ENCODE data around the gene CASP8.

The CASP8 gene

DNA sequence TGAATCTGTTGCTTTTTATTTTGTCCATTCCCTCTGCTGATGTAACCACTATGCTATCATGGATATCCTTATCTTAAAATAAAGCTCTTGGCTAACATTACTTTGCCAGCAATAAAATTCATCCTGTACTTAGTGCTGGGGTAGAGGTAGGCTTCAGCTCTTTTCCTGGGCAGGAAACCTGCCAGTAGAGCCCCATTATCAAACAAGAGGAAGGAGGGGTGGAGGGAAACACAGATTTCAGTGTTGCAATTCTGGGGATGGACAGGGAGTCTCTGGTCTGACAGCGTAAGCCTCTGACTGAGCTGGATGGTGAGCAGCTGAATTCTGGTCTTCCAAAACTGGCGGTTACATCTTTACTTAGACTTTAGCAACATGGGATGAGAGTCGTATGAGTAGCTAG is 47.5 kb downstream of the CASP8 start:
- ATAC-seq (ENCODE audit: insufficient read depth, low read depth) = no peak
- no peaks in the 10 kb centered on the region for H3K36me3 ChIP-seq (ENCODE audit: insufficient read depth, low read length)
- H3K27ac ChIP-seq (ENCODE audit: low read length) = no peak overlapping the region
- no peaks in the 10 kb centered on the region for H3K4me1 ChIP-seq (ENCODE audit: insufficient read depth, low read length)
- no peak overlapping the region for H3K9ac ChIP-seq (ENCODE audit: low read depth, low read length)
- H2AFZ ChIP-seq (ENCODE audit: low read depth, low read length) = no peak overlapping the region
- H3K4me3 ChIP-seq (ENCODE audit: low read depth in 1 of 2, low read length in 2 of 2) = no peak overlapping the region
- H3K4me2 ChIP-seq (ENCODE audit: insufficient read depth, low read length) = no peak overlapping the region
- DNase-seq = no peak
- no peaks in the 10 kb centered on the region for H3K9me3 ChIP-seq (ENCODE audit: insufficient read depth, low read length, severe bottlenecking)
- TF ChIP-seq, protein P1, sequence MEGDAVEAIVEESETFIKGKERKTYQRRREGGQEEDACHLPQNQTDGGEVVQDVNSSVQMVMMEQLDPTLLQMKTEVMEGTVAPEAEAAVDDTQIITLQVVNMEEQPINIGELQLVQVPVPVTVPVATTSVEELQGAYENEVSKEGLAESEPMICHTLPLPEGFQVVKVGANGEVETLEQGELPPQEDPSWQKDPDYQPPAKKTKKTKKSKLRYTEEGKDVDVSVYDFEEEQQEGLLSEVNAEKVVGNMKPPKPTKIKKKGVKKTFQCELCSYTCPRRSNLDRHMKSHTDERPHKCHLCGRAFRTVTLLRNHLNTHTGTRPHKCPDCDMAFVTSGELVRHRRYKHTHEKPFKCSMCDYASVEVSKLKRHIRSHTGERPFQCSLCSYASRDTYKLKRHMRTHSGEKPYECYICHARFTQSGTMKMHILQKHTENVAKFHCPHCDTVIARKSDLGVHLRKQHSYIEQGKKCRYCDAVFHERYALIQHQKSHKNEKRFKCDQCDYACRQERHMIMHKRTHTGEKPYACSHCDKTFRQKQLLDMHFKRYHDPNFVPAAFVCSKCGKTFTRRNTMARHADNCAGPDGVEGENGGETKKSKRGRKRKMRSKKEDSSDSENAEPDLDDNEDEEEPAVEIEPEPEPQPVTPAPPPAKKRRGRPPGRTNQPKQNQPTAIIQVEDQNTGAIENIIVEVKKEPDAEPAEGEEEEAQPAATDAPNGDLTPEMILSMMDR (IDR thresholded peaks at IDR 0.05; ENCODE audit: borderline replicate concordance, extremely low read depth, low read length, poor library complexity, severe bottlenecking) = no peak
- no peak for TF ChIP-seq EZH2 (IDR thresholded peaks at IDR 0.05; ENCODE audit: borderline replicate concordance, low read depth, low read length, severe bottlenecking)
- no peaks in the 10 kb centered on the region for H3K79me2 ChIP-seq (ENCODE audit: insufficient read depth, low read length)
- H3K27me3 ChIP-seq (ENCODE audit: insufficient read depth, low read length, poor library complexity) = no peaks in the 10 kb centered on the region
- no peaks in the 10 kb centered on the region for H4K20me1 ChIP-seq (ENCODE audit: insufficient read depth, low read length)

DNA sequence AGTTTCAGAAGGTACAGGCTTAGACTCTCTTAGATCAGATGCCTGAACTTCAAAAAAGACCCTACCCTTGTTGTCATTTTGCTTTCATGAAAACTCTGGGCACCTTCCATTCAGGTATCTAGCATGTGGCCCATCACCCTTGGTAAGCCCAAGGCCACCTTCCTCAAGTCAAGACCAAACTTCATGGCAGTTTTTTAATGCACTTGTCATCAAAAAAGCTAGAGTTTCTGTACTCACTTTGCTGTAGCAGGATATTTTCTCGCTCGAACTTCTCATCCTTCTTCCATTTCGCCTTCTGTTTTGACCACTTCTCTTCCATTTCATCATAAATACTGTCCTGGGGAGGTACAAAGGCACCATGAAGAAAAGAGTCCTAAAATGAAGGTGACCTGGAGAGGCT is 48.6 kb downstream of the CASP8 start:
- H2AFZ ChIP-seq (ENCODE audit: low read depth, low read length) = no peak overlapping the region
- H3K9me3 ChIP-seq (ENCODE audit: insufficient read depth, low read length, severe bottlenecking) = no peaks in the 10 kb centered on the region
- no peaks in the 10 kb centered on the region for H3K27me3 ChIP-seq (ENCODE audit: insufficient read depth, low read length, poor library complexity)
- H3K4me1 ChIP-seq (ENCODE audit: insufficient read depth, low read length) = no peaks in the 10 kb centered on the region
- H4K20me1 ChIP-seq (ENCODE audit: insufficient read depth, low read length) = no peaks in the 10 kb centered on the region
- H3K4me3 ChIP-seq (ENCODE audit: low read depth in 1 of 2, low read length in 2 of 2) = no peak overlapping the region
- H3K4me2 ChIP-seq (ENCODE audit: insufficient read depth, low read length) = no peak overlapping the region
- no peak overlapping the region for H3K9ac ChIP-seq (ENCODE audit: low read depth, low read length)
- no peaks in the 10 kb centered on the region for H3K79me2 ChIP-seq (ENCODE audit: insufficient read depth, low read length)
- TF ChIP-seq, protein P1 (IDR thresholded peaks at IDR 0.05; ENCODE audit: borderline replicate concordance, extremely low read depth, low read length, poor library complexity, severe bottlenecking) = no peak
- no peak for TF ChIP-seq EZH2 (IDR thresholded peaks at IDR 0.05; ENCODE audit: borderline replicate concordance, low read depth, low read length, severe bottlenecking)
- H3K36me3 ChIP-seq (ENCODE audit: insufficient read depth, low read length) = no peaks in the 10 kb centered on the region
- ATAC-seq (ENCODE audit: insufficient read depth, low read depth) (no peak), DNase-seq (no peak)
- no peak overlapping the region for H3K27ac ChIP-seq (ENCODE audit: low read length)

DNA sequence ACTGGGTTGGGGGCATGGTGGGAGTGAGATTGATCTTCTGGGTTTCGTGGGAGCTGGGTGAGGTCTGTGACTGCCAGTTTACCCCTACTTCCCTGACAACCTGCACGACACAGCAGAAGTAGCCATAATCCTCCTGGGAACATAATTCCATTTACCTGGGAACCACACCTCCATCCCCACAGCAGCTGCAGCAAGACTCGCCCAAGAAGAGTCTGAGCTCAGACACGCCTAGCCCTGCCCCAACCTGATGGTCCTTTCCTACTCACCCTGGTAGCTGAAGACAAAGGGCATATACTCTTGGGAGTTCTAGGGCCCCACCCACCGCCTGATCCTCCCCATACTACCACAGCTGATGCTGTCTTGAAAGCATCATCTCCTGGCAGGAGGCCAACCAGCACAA is 53.0 kb downstream of the CASP8 start:
- Histone ChIP-seq H3K9me3 (ENCODE audit: insufficient read depth, low read length, severe bottlenecking) (no peaks in the 10 kb centered on the region), H4K20me1 (ENCODE audit: insufficient read depth, low read length) (no peaks in the 10 kb centered on the region), H3K27ac (ENCODE audit: low read length) (no peak overlapping the region), H3K4me2 (ENCODE audit: insufficient read depth, low read length) (no peak overlapping the region), H3K4me1 (ENCODE audit: insufficient read depth, low read length) (no peaks in the 10 kb centered on the region), H3K79me2 (ENCODE audit: insufficient read depth, low read length) (no peaks in the 10 kb centered on the region), H2AFZ (ENCODE audit: low read depth, low read length) (no peak overlapping the region), H3K4me3 (ENCODE audit: low read depth in 1 of 2, low read length in 2 of 2) (no peak overlapping the region), H3K36me3 (ENCODE audit: insufficient read depth, low read length) (no peaks in the 10 kb centered on the region), H3K9ac (ENCODE audit: low read depth, low read length) (no peak overlapping the region), H3K27me3 (ENCODE audit: insufficient read depth, low read length, poor library complexity) (no peaks in the 10 kb centered on the region)
- ATAC-seq (ENCODE audit: insufficient read depth, low read depth) (no peak), DNase-seq (no peak)
- TF ChIP-seq, protein P1 (IDR thresholded peaks at IDR 0.05; ENCODE audit: borderline replicate concordance, extremely low read depth, low read length, poor library complexity, severe bottlenecking) = no peak
- TF ChIP-seq EZH2 (IDR thresholded peaks at IDR 0.05; ENCODE audit: borderline replicate concordance, low read depth, low read length, severe bottlenecking) = no peak

DNA sequence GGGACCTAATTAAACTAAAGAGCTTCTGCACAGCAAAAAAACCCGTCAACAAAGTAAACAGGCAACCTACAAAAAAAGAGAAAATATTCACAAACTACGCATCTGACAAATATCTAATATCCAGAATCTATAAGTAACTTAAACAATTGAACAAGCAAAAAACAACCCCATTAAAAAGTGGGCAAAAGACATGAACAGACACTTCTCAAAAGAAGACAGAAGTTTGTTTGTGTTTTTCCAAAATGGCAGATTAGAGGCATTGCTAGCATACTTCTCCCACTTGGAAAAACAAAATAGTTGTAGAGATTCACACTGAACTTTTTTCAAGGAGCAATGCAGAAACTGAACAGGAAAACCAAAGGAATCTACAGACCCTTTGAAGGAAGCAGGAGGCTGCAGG is 59.2 kb downstream of the CASP8 start:
- no peaks in the 10 kb centered on the region for H3K36me3 ChIP-seq (ENCODE audit: insufficient read depth, low read length)
- no peak for ATAC-seq (ENCODE audit: insufficient read depth, low read depth)
- no peaks in the 10 kb centered on the region for H3K27me3 ChIP-seq (ENCODE audit: insufficient read depth, low read length, poor library complexity)
- no peak for DNase-seq
- no peak overlapping the region for H3K9ac ChIP-seq (ENCODE audit: low read depth, low read length)
- H4K20me1 ChIP-seq (ENCODE audit: insufficient read depth, low read length) = no peaks in the 10 kb centered on the region
- no peaks in the 10 kb centered on the region for H3K79me2 ChIP-seq (ENCODE audit: insufficient read depth, low read length)
- no peak overlapping the region for H3K4me2 ChIP-seq (ENCODE audit: insufficient read depth, low read length)
- H3K4me1 ChIP-seq (ENCODE audit: insufficient read depth, low read length) = no peaks in the 10 kb centered on the region
- H2AFZ ChIP-seq (ENCODE audit: low read depth, low read length) = no peak overlapping the region
- H3K27ac ChIP-seq (ENCODE audit: low read length) = no peak overlapping the region
- peaks cover 11% of the 10 kb centered on the region for H3K9me3 ChIP-seq (ENCODE audit: insufficient read depth, low read length, severe bottlenecking)
- no peak for TF ChIP-seq EZH2 (IDR thresholded peaks at IDR 0.05; ENCODE audit: borderline replicate concordance, low read depth, low read length, severe bottlenecking)
- TF ChIP-seq, protein P1 (IDR thresholded peaks at IDR 0.05; ENCODE audit: borderline replicate concordance, extremely low read depth, low read length, poor library complexity, severe bottlenecking) = no peak
- no peak overlapping the region for H3K4me3 ChIP-seq (ENCODE audit: low read depth in 1 of 2, low read length in 2 of 2)

Measured in DND-41 (cell line).